Activated CD8-positive, alpha-beta memory T cell treated with anti-CD3 and anti-CD28 coated beads, Interleukin-2, amount 10 ng/mL, durations not matched to agents 7 days and 5 days (primary cell): ENCODE results near the gene TRAP1. TPM values are rescaled to one million over a fixed set of nuclear protein-coding genes. Genes with fewer than 3 reads are reported as not detected.
"Not testable (repeated sequence)": the region's sequence is repeated elsewhere in the genome, so short reads cannot be mapped to it uniquely, and the experiment has no call there.

Experiments
- ATAC-seq: fragments of 150-1000 bp; cut with Tn5 transposase; one replicate; pipeline ENCODE4 v1.10.0; 2021; ENCODE audit warnings: moderate library complexity
- CTCF ChIA-PET: fragments of 350-600 bp; sonication (Branson Sonifier 250); formaldehyde crosslinking; loops from one replicate; lab custom pipeline; 2021; ENCODE audit warnings: antibody characterized with exemption; lab: Charles Lee
- DNase-seq: peaks from one replicate; pipeline ENCODE4 v3.0.0-alpha.2; 2020
- H3K27ac Mint-ChIP-seq: one replicate; pipeline ENCODE4 v1.8.0; 2021; ENCODE audit warnings: mild to moderate bottlenecking, mixed read lengths
- H3K27me3 Mint-ChIP-seq: one replicate; pipeline ENCODE4 v1.8.0; 2021; ENCODE audit warnings: mixed read lengths
- H3K36me3 Mint-ChIP-seq: one replicate; pipeline ENCODE4 v1.8.0; 2021; ENCODE audit warnings: mild to moderate bottlenecking, mixed read lengths
- H3K4me1 Mint-ChIP-seq: one replicate; pipeline ENCODE4 v1.8.0; 2021; ENCODE audit warnings: mixed read lengths
- H3K4me3 Mint-ChIP-seq: one replicate; pipeline ENCODE4 v1.8.0; 2021; ENCODE audit warnings: mild to moderate bottlenecking, moderate library complexity, mixed read lengths
- H3K9me3 Mint-ChIP-seq: one replicate; pipeline ENCODE4 v1.8.0; 2022; ENCODE audit warnings: low read depth, mixed read lengths
- total RNA-seq, 2 experiments: library from RNA; stranded (reverse); gene quantifications; one replicate each; pipeline ENCODE4 v1.2.3, GENCODE V29; 2021

Gene TRAP1
- total RNA-seq, 2 experiments from 2014 or later = 147 to 193 TPM

DNA sequence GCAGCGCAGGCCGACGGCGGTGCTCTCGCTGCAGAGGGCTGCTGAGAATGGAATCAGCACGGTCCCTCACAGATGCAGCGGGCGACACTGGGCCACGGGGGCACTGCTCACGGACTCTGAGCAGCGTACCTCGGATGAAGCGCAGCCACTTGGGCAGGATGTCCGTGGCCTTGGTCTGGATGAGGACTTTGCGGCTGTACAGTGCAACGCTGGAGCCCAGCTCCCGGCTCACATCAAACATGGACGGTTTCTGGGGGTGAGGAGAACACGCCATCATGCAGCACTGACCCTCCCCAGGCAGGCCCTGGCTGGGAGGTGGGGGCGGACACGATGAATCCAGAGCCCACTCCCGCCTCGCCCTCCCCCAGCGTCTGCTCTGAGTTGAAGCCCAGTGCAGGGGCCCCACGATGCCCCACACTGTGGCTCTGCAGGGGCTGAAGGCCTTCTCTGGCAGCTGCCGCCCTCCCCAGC is 44.7 kb downstream of the TRAP1 start:
- H3K27ac Mint-ChIP-seq = no peak overlapping the region
- no peaks in the 10 kb centered on the region for H3K9me3 Mint-ChIP-seq
- peaks cover 31% of the 10 kb centered on the region for H3K36me3 Mint-ChIP-seq
- ATAC-seq (no peak), DNase-seq (no peak)
- H3K4me3 Mint-ChIP-seq = no peak overlapping the region
- no peaks in the 10 kb centered on the region for H3K27me3 Mint-ChIP-seq
- H3K4me1 Mint-ChIP-seq = peaks cover 29% of the 10 kb centered on the region
- CTCF ChIA-PET = no interaction called here

DNA sequence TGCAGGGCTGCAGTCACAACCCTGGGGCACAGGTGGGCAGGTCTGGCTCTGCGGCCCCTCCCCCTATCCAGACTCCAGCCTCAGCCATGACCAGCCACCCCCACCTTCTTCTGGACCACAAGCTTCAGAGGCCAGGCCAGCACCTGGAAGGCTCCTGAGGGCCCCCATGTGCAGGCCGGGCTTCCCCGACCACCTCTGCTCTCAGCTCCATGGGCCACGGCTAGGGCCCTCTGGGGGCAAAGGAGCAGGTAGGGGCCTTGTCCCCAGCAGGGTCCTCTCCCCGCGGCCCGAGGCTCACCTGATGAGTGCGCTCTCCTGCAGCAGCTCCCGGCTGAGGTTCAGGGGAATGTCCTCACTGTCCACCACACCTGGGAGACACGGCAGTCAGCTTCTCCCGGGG is 45.9 kb downstream of the TRAP1 start:
- peak overlapping the region; percentile 77 for H3K27ac Mint-ChIP-seq
- peak; percentile 17 for ATAC-seq
- H3K4me1 Mint-ChIP-seq = peaks cover 34% of the 10 kb centered on the region
- no peaks in the 10 kb centered on the region for H3K9me3 Mint-ChIP-seq
- no peak overlapping the region for H3K4me3 Mint-ChIP-seq
- CTCF ChIA-PET = interaction anchor here (0.6 to 1.3 kb wide), 2 partner anchors 9 to 17 kb away, joined by 3 read pairs; no protein-coding TSS in a partner anchor
- DNase-seq = no peak
- H3K27me3 Mint-ChIP-seq = no peaks in the 10 kb centered on the region
- peaks cover 34% of the 10 kb centered on the region for H3K36me3 Mint-ChIP-seq

DNA sequence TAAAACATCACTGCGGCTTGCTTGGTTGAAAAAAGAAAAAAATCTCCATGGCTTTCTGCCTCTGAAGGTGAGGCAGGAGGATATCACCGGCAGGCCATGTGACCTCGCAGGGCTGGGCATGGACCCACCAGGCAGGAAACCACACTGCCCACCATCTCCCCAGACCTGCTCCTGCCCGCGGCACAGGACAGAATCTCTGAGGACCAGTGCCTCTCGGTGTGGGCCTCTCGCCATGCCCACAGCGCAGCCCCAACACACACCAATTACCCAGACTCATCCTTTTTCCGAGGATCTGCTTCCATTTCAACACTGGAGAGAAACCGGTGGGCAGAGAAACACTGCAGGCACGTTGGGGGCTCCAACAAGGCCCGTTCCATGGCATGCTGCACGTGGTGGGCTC is 46.6 kb downstream of the TRAP1 start:
- H3K4me3 Mint-ChIP-seq = no peak overlapping the region
- ATAC-seq (no peak), DNase-seq (no peak)
- H3K27me3 Mint-ChIP-seq = no peaks in the 10 kb centered on the region
- H3K9me3 Mint-ChIP-seq = no peaks in the 10 kb centered on the region
- CTCF ChIA-PET = interaction anchor here (1.3 kb wide), 2 partner anchors 9 to 20 kb away, joined by 3 read pairs; no protein-coding TSS in a partner anchor
- peaks cover 37% of the 10 kb centered on the region for H3K36me3 Mint-ChIP-seq
- H3K27ac Mint-ChIP-seq = peak overlapping the region; percentile 77
- H3K4me1 Mint-ChIP-seq = peaks cover 42% of the 10 kb centered on the region

DNA sequence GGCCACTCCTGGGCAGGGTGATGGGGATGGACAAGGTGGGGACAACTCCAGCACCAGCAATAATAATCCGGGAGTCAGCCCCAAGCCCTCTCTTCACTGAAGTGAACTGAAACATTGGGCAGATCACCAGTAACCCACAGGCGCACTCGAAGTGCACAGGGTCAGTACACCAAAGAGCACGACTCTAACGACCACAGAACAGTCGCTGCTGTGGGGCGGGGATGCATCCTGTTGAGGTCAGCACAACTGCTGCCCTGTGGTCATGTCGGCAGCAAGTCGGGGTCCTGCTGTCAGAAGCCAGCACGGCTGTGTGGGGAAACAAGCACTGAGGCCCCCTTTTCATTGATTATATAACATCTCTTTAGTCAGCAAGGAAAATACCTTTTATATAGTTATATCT is 48.2 kb downstream of the TRAP1 start:
- CTCF ChIA-PET = interaction anchor here (1.3 to 1.7 kb wide), 2 partner anchors 15 to 19 kb away, joined by 3 to 8 read pairs; partner anchors contain the start of gene DNASE1

DNA sequence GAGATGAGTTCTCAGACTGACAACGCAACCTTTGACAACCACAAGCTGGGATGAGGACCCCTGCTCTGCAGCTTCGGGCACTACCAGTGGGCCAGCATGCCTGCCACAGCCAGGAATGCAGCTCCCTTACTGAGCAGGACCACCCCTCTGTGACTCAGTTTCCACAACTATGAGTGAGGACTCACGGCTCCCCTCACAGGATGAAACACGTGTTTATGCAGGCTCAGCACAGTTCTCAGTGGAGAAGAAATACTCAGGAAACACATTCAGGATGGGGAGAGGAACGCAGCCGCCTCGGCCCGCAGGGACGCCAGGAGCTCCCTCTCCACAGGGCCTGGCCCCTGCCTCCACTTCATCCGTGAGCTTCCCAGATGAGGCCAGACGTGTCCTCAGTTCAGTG is 48.7 kb downstream of the TRAP1 start:
- H3K4me3 Mint-ChIP-seq = no peak overlapping the region
- CTCF ChIA-PET = interaction anchor here (1.7 kb wide), 1 partner anchor 15 kb away, joined by 8 read pairs; the partner anchor contains the start of gene DNASE1
- DNase-seq (no peak), ATAC-seq (no peak)
- H3K36me3 Mint-ChIP-seq = peaks cover 31% of the 10 kb centered on the region
- no peaks in the 10 kb centered on the region for H3K27me3 Mint-ChIP-seq
- peak overlapping the region; percentile 78 for H3K27ac Mint-ChIP-seq
- H3K9me3 Mint-ChIP-seq = no peaks in the 10 kb centered on the region
- H3K4me1 Mint-ChIP-seq = peaks cover 50% of the 10 kb centered on the region

More for the DNA sequence above, 48.2 kb downstream of the TRAP1 start:
- Mint-ChIP-seq H3K36me3 (peaks cover 33% of the 10 kb centered on the region), H3K27me3 (no peaks in the 10 kb centered on the region), H3K4me3 (no peak overlapping the region), H3K4me1 (peaks cover 52% of the 10 kb centered on the region), H3K27ac (peak overlapping the region; percentile 78), H3K9me3 (no peaks in the 10 kb centered on the region)
- ATAC-seq (peak; percentile 41), DNase-seq (peak; percentile 67)

DNA sequence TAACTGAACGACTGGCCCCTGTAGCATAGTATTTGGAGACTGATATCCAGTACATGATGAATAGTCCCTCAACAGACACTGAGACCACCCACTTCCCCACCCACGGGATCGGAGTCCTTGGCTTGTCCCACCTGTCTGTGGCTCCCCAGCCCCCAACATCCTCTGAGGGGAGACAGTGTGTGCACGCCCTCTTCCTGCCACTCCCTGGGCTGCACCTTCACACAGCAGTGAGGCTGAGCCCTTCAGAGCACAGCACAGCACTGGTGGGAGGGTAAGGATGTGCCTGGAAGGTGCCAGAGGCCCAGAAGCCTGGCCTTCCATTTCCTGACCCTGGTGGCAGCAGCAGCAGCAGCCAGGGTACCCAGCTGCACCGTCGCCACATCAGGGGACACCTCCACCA is 51.8 kb downstream of the TRAP1 start:
- CTCF ChIA-PET = interaction anchor here (0.6 to 1.5 kb wide), 5 partner anchors 10 to 214 kb away, joined by 3 to 5 read pairs (median 3); no protein-coding TSS in a partner anchor
- H3K36me3 Mint-ChIP-seq = peaks cover 39% of the 10 kb centered on the region
- peak; percentile 91 for ATAC-seq
- no peak overlapping the region for H3K4me3 Mint-ChIP-seq
- peak overlapping the region; percentile 77 for H3K27ac Mint-ChIP-seq
- peaks cover 54% of the 10 kb centered on the region for H3K4me1 Mint-ChIP-seq
- H3K27me3 Mint-ChIP-seq = no peaks in the 10 kb centered on the region
- no peaks in the 10 kb centered on the region for H3K9me3 Mint-ChIP-seq
- peak; percentile 75 for DNase-seq

DNA sequence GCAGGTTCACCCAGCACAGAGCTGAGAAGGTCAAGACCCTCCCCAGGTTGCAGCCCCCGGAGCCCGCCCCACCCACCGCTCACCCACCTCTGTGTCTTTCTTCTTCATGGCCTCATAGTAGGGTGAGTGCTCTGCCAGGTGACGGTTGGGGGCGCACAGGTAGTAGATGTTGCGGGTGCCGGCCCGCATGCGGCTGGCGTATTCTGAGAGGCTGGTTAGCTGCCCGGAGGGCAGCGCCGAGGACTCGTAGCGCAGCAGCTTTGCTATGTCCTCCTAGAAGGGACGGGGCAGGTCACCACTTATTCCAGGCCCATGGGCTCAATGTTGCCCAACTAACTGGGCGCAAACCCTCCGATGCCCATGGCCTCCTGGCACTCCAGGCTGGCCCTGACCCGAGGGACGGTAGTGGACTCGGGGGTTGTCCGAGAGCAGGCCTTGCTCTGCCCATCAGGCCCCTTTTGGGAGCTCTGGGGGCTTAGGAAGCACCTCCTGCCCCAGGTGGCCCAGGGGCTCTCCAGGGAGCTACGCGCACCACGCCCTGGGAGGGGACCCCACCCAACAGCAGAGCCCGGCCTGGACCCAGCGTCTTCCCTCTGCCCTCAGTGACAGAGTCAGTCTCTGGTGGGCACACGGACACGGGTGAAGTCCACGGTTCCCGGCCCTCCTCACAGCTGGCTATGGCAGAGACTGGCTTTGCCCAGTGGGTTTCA is 53.0 kb downstream of the TRAP1 start:
- ATAC-seq (no peak), DNase-seq (no peak)
- no peaks in the 10 kb centered on the region for H3K27me3 Mint-ChIP-seq
- H3K36me3 Mint-ChIP-seq = peaks cover 43% of the 10 kb centered on the region
- no peak overlapping the region for H3K4me3 Mint-ChIP-seq
- H3K9me3 Mint-ChIP-seq = no peaks in the 10 kb centered on the region
- peaks cover 55% of the 10 kb centered on the region for H3K4me1 Mint-ChIP-seq
- CTCF ChIA-PET = interaction anchor here (1.0 kb wide), 1 partner anchor 18 kb away, joined by 3 read pairs; no protein-coding TSS in a partner anchor
- peak overlapping the region; percentile 77 for H3K27ac Mint-ChIP-seq

DNA sequence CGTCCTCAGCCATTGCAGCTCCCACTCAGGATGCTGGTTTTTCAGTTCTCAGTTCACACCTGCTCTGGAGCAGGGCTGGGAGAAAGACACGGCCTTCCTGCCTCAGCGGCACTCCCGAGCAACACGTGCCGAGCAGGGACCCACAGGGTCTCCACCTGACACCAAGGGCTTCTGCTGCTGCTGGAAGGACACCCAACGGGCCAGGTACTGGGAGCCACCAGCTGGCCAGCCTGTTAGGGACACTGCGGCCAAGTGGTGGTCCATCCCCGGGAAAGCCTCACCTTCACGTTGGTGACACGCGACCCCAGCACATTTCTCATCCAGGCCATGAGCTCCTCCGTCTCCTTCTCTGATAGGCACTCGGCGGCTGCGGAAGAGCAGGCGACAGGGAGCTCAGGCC is 54.7 kb downstream of the TRAP1 start:
- Mint-ChIP-seq H3K4me1 (peaks cover 51% of the 10 kb centered on the region), H3K36me3 (peaks cover 41% of the 10 kb centered on the region), H3K27ac (no peak overlapping the region), H3K9me3 (no peaks in the 10 kb centered on the region), H3K27me3 (no peaks in the 10 kb centered on the region), H3K4me3 (no peak overlapping the region)
- CTCF ChIA-PET = interaction anchor here (1.4 to 1.5 kb wide), 2 partner anchors 9 to 15 kb away, joined by 3 to 4 read pairs; no protein-coding TSS in a partner anchor
- no peak for ATAC-seq
- no peak for DNase-seq

DNA sequence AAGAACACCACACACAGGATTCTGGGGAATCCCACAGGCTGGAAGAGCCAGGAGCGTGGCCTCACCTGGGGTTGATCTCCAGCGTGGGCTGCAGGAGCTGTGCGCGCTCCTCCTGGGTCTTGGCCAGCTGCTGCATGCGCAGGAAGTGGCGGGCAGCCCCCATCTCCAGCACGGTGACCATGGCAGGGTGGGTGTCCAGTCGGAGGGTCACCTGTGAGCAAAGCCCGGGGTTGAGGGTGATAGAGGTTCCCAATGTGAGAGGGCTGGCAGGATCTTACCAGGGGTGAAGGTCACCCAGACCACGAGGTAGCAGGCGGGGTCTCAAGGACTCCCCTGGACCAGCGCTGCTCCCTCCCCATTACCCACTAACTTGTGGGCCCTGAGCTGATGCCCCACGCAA is 55.4 kb downstream of the TRAP1 start:
- peaks cover 54% of the 10 kb centered on the region for H3K4me1 Mint-ChIP-seq
- H3K36me3 Mint-ChIP-seq = peaks cover 44% of the 10 kb centered on the region
- DNase-seq (no peak), ATAC-seq (no peak)
- CTCF ChIA-PET = interaction anchor here (1.4 to 1.5 kb wide), 2 partner anchors 10 to 15 kb away, joined by 3 to 4 read pairs; no protein-coding TSS in a partner anchor
- H3K27me3 Mint-ChIP-seq = no peaks in the 10 kb centered on the region
- H3K4me3 Mint-ChIP-seq = no peak overlapping the region
- H3K27ac Mint-ChIP-seq = no peak overlapping the region
- no peaks in the 10 kb centered on the region for H3K9me3 Mint-ChIP-seq

DNA sequence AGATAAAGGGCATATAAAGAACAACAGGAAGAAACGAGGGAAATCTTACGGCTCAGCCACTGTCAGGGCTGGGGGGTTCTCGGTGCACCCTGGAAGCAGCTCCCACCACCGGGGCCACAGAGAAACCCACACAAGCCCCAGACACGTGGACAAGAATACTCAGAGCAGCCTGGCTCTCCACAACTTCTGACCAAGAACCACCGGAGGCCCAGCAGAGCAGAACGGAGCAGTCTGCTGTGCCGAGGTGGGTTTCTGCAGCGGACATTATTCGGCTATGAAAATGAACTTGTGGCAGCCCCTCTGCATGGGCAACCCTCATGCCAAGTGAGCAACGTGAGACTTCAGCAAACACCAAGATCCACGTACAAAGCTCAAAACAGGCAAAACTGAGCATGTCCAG is 56.0 kb downstream of the TRAP1 start:
- peak overlapping the region; percentile 70 for H3K27ac Mint-ChIP-seq
- peaks cover 44% of the 10 kb centered on the region for H3K36me3 Mint-ChIP-seq
- no peak for ATAC-seq
- DNase-seq = no peak
- H3K4me1 Mint-ChIP-seq = peaks cover 49% of the 10 kb centered on the region
- H3K27me3 Mint-ChIP-seq = no peaks in the 10 kb centered on the region
- H3K9me3 Mint-ChIP-seq = no peaks in the 10 kb centered on the region
- no peak overlapping the region for H3K4me3 Mint-ChIP-seq
- CTCF ChIA-PET = interaction anchor here (1.4 to 2.9 kb wide), 2 partner anchors 10 to 35 kb away, joined by 3 to 8 read pairs; no protein-coding TSS in a partner anchor

DNA sequence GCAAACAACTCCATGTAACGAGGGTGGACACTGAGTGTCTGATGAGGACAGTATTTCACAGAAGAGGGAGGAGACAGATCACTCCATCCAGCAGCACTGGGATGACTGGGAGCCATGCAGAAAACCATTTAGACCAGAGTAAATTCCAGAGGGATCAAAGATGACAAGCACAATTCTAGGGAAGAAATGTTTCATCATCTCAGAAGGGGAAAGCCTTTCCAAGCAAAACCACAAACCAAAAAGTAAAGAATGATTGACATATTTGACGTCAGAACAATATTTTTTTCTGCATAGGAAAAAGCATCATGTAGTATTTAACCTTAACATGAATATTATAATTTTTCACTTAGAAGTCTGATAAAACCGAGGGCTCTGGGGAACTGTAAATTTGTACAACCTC is 58.1 kb downstream of the TRAP1 start:
- DNase-seq = no peak
- Mint-ChIP-seq H3K27me3 (no peaks in the 10 kb centered on the region), H3K4me1 (peaks cover 33% of the 10 kb centered on the region), H3K4me3 (no peak overlapping the region), H3K9me3 (no peaks in the 10 kb centered on the region), H3K36me3 (peaks cover 40% of the 10 kb centered on the region), H3K27ac (peak overlapping the region; percentile 67)
- CTCF ChIA-PET = interaction anchor here (1.4 to 2.9 kb wide), 2 partner anchors 9 to 33 kb away, joined by 4 to 8 read pairs; no protein-coding TSS in a partner anchor
- no peak for ATAC-seq

DNA sequence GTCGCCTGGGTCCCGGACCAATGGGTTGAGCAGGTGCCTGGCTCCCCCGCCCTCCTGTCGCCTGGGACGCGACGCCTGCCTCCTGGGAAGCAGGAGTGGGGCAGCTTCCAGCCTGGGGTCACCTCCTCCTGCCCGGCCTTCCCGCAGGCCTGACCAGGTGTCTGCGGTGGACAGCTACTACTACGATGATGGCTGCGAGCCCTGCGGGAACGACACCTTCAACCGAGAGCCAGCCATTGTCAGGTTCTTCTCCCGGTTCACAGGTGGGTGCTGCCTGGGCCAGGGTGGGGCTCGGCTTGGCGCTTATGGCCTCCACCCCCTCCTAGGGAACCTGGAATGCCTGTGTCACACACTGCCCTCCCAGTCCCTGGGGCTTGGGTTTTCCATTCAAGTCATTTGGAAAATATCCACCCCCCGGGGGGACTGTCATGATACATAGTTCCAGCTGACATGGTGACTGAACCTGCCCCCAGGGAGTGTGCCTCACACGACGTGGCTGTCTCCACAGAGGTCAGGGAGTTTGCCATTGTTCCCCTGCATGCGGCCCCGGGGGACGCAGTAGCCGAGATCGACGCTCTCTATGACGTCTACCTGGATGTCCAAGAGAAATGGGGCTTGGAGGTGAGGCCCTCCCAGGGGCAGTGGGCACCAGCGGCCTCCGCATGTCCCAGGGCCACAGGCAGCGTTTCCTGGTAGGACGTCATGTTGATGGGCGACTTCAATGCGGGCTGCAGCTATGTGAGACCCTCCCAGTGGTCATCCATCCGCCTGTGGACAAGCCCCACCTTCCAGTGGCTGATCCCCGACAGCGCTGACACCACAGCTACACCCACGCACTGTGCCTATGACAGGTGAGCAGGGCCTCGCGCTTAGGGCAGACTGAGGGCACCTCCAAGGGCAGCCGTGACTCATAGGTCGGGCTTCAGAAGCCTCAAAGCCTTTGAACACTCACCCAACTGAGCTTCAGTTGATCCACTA is 60.5 kb downstream of the TRAP1 start:
- no peak for ATAC-seq
- H3K36me3 Mint-ChIP-seq = peaks cover 37% of the 10 kb centered on the region
- CTCF ChIA-PET = no interaction called here
- no peaks in the 10 kb centered on the region for H3K9me3 Mint-ChIP-seq
- no peaks in the 10 kb centered on the region for H3K27me3 Mint-ChIP-seq
- H3K4me1 Mint-ChIP-seq = peaks cover 34% of the 10 kb centered on the region
- no peak for DNase-seq
- no peak overlapping the region for H3K4me3 Mint-ChIP-seq
- peak overlapping the region; percentile 59 for H3K27ac Mint-ChIP-seq

DNA sequence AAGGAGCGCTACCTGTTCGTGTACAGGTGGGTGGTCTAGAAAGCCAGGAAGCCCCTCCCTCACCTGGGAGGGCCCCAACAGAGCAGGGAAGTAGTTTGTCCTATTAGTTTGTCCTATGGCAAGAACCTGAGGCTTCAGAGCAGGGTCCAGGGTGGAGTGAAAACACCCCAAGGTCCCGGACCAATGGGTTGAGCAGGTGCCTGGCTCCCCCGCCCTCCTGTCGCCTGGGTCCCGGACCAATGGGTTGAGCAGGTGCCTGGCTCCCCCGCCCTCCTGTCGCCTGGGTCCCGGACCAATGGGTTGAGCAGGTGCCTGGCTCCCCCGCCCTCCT is 61.2 kb downstream of the TRAP1 start:
- DNase-seq, H3K27ac Mint-ChIP-seq, H3K27me3 Mint-ChIP-seq, H3K9me3 Mint-ChIP-seq, ATAC-seq, H3K4me3 Mint-ChIP-seq: not testable (repeated sequence)
- CTCF ChIA-PET = interaction anchor here (0.9 to 1.0 kb wide), 2 partner anchors 9 to 30 kb away, joined by 3 to 8 read pairs; no protein-coding TSS in a partner anchor
- Mint-ChIP-seq H3K4me1 (peaks cover 27% of the 10 kb centered on the region), H3K36me3 (peaks cover 35% of the 10 kb centered on the region)
